ENCODE measurements around the gene FBXL20. TPM values are rescaled to one million over a fixed set of nuclear protein-coding genes. Genes with fewer than 3 reads are reported as not detected.
"Not testable (repeated sequence)": the region's sequence is repeated elsewhere in the genome, so short reads cannot be mapped to it uniquely, and the experiment has no call there.

FBXL20 gene
- polyA plus RNA-seq, 1 donor: 8.8 TPM

GRCh38 chr17:39335704-39336223 lies 65.7 kb downstream of the FBXL20 start:
- peaks cover 5% of the 10 kb centered on the region for H3K36me3 ChIP-seq (ENCODE audit: control insufficient read depth, insufficient read depth, low read length)
- H3K4me3 ChIP-seq (ENCODE audit: low read length): no peak overlapping the region
- peaks cover 15% of the 10 kb centered on the region for H3K9me3 ChIP-seq (ENCODE audit: control insufficient read depth, low read depth, low read length)
- peak in 1 of 2 donors; percentile 26 for DNase-seq
- H3K27ac ChIP-seq (ENCODE audit: low read length): no peak overlapping the region
- WGBS (ENCODE audit: insufficient coverage, low lambda C conversion rate): no CpG with 5 or more reads among the region's 4 CpGs
- peaks cover 5% of the 10 kb centered on the region for H3K4me1 ChIP-seq (ENCODE audit: control insufficient read depth, insufficient read depth, low read length)
- H3K27me3 ChIP-seq (ENCODE audit: control insufficient read depth, insufficient read depth, low read length): no peaks in the 10 kb centered on the region

GRCh38 chr17:39334008-39334744 lies 67.2 kb downstream of the FBXL20 start:
- DNase-seq; H3K4me3 ChIP-seq (ENCODE audit: low read length); H3K27ac ChIP-seq (ENCODE audit: low read length); H3K36me3 ChIP-seq (ENCODE audit: control insufficient read depth, insufficient read depth, low read length); H3K27me3 ChIP-seq (ENCODE audit: control insufficient read depth, insufficient read depth, low read length); H3K4me1 ChIP-seq (ENCODE audit: control insufficient read depth, insufficient read depth, low read length): not testable (repeated sequence)
- 41% methylated on average over 2 of the region's 6 CpGs for WGBS (ENCODE audit: insufficient coverage, low lambda C conversion rate)
- peaks cover 15% of the 10 kb centered on the region for H3K9me3 ChIP-seq (ENCODE audit: control insufficient read depth, low read depth, low read length)

GRCh38 chr17:39332092-39332491 lies 69.3 kb downstream of the FBXL20 start:
- no peak for DNase-seq
- H3K27me3 ChIP-seq (ENCODE audit: control insufficient read depth, insufficient read depth, low read length): no peaks in the 10 kb centered on the region
- H3K4me1 ChIP-seq (ENCODE audit: control insufficient read depth, insufficient read depth, low read length): peaks cover 5% of the 10 kb centered on the region
- 100% methylated on average over 2 of the region's 5 CpGs for WGBS (ENCODE audit: insufficient coverage, low lambda C conversion rate)
- peaks cover 15% of the 10 kb centered on the region for H3K9me3 ChIP-seq (ENCODE audit: control insufficient read depth, low read depth, low read length)
- no peak overlapping the region for H3K27ac ChIP-seq (ENCODE audit: low read length)
- H3K4me3 ChIP-seq (ENCODE audit: low read length): no peak overlapping the region
- H3K36me3 ChIP-seq (ENCODE audit: control insufficient read depth, insufficient read depth, low read length): no peaks in the 10 kb centered on the region

DNA sequence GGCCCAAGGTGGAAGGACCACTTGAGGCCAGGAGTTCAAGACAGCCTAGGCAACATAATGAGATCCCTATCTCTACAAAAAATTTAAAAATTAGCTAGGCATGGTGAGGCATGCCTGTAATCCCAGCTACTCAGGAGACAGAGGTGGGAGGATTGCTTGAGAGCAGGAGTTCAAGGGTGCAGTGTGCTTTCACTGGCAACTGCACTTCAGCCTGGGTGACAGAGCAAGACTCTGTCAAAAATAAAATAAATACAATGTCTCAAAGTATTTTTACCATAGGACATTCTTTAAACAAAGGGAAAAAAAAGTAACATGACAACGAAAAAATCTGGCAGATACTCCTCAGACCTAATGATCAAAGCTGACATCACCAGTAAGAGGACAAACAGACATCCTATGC lies 72.6 kb downstream of the FBXL20 start:
- H3K27me3 ChIP-seq (ENCODE audit: control insufficient read depth, insufficient read depth, low read length): no peaks in the 10 kb centered on the region
- no peaks in the 10 kb centered on the region for H3K4me1 ChIP-seq (ENCODE audit: control insufficient read depth, insufficient read depth, low read length)
- H3K27ac ChIP-seq (ENCODE audit: low read length): no peak overlapping the region
- DNase-seq: no peak
- no peak overlapping the region for H3K4me3 ChIP-seq (ENCODE audit: low read length)
- H3K9me3 ChIP-seq (ENCODE audit: control insufficient read depth, low read depth, low read length): peaks cover 10% of the 10 kb centered on the region
- no peaks in the 10 kb centered on the region for H3K36me3 ChIP-seq (ENCODE audit: control insufficient read depth, insufficient read depth, low read length)
- WGBS (ENCODE audit: insufficient coverage, low lambda C conversion rate): 100% methylated on average over 1 of the region's 1 CpG

- H3K27me3 ChIP-seq (ENCODE audit: control insufficient read depth, insufficient read depth, low read length): no peaks in the 10 kb centered on the region
- H3K36me3 ChIP-seq (ENCODE audit: control insufficient read depth, insufficient read depth, low read length): no peaks in the 10 kb centered on the region
- no CpG with 5 or more reads among the region's 4 CpGs for WGBS (ENCODE audit: insufficient coverage, low lambda C conversion rate)
- no peaks in the 10 kb centered on the region for H3K9me3 ChIP-seq (ENCODE audit: control insufficient read depth, low read depth, low read length)
- no peak overlapping the region for H3K4me3 ChIP-seq (ENCODE audit: low read length)
- no peak overlapping the region for H3K27ac ChIP-seq (ENCODE audit: low read length)
- no peaks in the 10 kb centered on the region for H3K4me1 ChIP-seq (ENCODE audit: control insufficient read depth, insufficient read depth, low read length)
- DNase-seq: no peak
Observed at GRCh38 chr17:39327109-39327508, 74.3 kb downstream of the FBXL20 start.

DNA sequence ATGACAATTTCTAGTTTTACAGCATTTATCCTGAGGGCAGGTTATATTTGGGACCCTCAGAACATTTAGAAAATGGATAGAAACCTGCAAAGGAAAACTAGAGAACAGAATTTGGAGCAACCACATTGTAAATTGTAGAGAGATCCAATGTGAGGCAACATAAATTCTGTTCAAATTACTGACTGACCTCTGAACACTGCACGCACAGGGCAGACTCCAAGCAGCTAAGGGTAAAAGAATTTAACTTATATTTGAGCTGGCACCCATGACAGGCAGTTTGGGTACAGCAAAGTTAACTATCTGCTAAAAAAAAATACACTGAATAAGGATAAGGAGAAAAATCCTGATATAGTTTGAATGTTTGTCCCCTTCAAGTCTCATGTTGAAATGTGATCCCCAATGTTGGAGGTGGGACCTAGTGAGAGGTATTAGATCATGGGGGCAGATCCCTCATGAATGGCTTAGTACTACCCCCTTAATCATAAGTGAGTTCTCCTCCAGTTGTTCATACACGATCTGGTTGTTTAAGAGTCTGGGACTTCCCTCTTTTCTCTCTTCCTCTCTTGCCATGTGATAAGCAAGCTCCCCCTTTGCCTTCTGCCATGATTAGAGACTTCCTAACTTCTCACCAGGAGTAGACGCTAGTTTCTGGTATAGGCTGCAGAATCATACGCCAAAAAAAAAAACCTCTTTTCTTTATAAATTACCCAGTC lies 75.7 kb downstream of the FBXL20 start:
- Histone ChIP-seq H3K4me3 (ENCODE audit: low read length) (no peak overlapping the region), H3K36me3 (ENCODE audit: control insufficient read depth, insufficient read depth, low read length) (no peaks in the 10 kb centered on the region), H3K9me3 (ENCODE audit: control insufficient read depth, low read depth, low read length) (no peaks in the 10 kb centered on the region), H3K27ac (ENCODE audit: low read length) (no peak overlapping the region), H3K27me3 (ENCODE audit: control insufficient read depth, insufficient read depth, low read length) (no peaks in the 10 kb centered on the region), H3K4me1 (ENCODE audit: control insufficient read depth, insufficient read depth, low read length) (no peaks in the 10 kb centered on the region)
- DNase-seq: no peak
- WGBS (ENCODE audit: insufficient coverage, low lambda C conversion rate): 90% methylated on average over 3 of the region's 4 CpGs

- no peaks in the 10 kb centered on the region for H3K27me3 ChIP-seq (ENCODE audit: control insufficient read depth, insufficient read depth, low read length)
- H3K27ac ChIP-seq (ENCODE audit: low read length): no peak overlapping the region
- H3K4me1 ChIP-seq (ENCODE audit: control insufficient read depth, insufficient read depth, low read length): no peaks in the 10 kb centered on the region
- H3K4me3 ChIP-seq (ENCODE audit: low read length): no peak overlapping the region
- H3K36me3 ChIP-seq (ENCODE audit: control insufficient read depth, insufficient read depth, low read length): peaks cover 2% of the 10 kb centered on the region
- DNase-seq: no peak
- no peaks in the 10 kb centered on the region for H3K9me3 ChIP-seq (ENCODE audit: control insufficient read depth, low read depth, low read length)
- WGBS (ENCODE audit: insufficient coverage, low lambda C conversion rate): no CpG with 5 or more reads among the region's 8 CpGs
Observed at GRCh38 chr17:39318636-39319035, 82.8 kb downstream of the FBXL20 start.

GRCh38 chr17:39306509-39307212 lies 94.8 kb downstream of the FBXL20 start:
- 89% methylated on average over 1 of the region's 3 CpGs for WGBS (ENCODE audit: insufficient coverage, low lambda C conversion rate)
- H3K36me3 ChIP-seq (ENCODE audit: control insufficient read depth, insufficient read depth, low read length): peaks cover 6% of the 10 kb centered on the region
- H3K4me3 ChIP-seq (ENCODE audit: low read length): no peak overlapping the region
- no peaks in the 10 kb centered on the region for H3K4me1 ChIP-seq (ENCODE audit: control insufficient read depth, insufficient read depth, low read length)
- no peak overlapping the region for H3K27ac ChIP-seq (ENCODE audit: low read length)
- no peaks in the 10 kb centered on the region for H3K9me3 ChIP-seq (ENCODE audit: control insufficient read depth, low read depth, low read length)
- H3K27me3 ChIP-seq (ENCODE audit: control insufficient read depth, insufficient read depth, low read length): no peaks in the 10 kb centered on the region
- no peak for DNase-seq

- Histone ChIP-seq H3K27ac (ENCODE audit: low read length) (no peak overlapping the region), H3K36me3 (ENCODE audit: control insufficient read depth, insufficient read depth, low read length) (peaks cover 10% of the 10 kb centered on the region), H3K9me3 (ENCODE audit: control insufficient read depth, low read depth, low read length) (no peaks in the 10 kb centered on the region), H3K27me3 (ENCODE audit: control insufficient read depth, insufficient read depth, low read length) (no peaks in the 10 kb centered on the region), H3K4me3 (ENCODE audit: low read length) (no peak overlapping the region), H3K4me1 (ENCODE audit: control insufficient read depth, insufficient read depth, low read length) (no peaks in the 10 kb centered on the region)
- WGBS (ENCODE audit: insufficient coverage, low lambda C conversion rate): 100% methylated on average over 1 of the region's 7 CpGs
- DNase-seq: no peak
Observed at GRCh38 chr17:39305978-39306377, 95.4 kb downstream of the FBXL20 start.

DNA sequence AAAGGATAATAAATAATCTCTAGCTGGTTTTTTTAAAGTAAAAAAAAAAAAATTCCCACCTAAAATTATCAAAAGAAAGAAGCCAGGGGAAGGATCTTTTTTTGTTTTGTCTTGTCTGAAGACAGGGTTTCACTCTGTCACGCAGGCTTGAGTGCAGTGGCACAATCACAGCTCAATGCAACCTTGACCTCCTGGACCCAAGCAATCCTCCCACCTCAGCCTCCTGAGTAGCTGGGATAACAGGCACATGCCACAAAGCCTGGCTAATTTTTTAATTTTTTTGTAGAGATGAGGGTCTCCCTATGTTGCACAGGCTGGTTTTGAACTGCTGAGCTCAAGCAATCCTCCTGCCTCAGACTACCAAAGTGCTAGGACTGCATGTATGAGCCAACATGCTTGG lies 97.2 kb downstream of the FBXL20 start:
- H3K36me3 ChIP-seq (ENCODE audit: control insufficient read depth, insufficient read depth, low read length): peaks cover 21% of the 10 kb centered on the region
- no peak overlapping the region for H3K4me3 ChIP-seq (ENCODE audit: low read length)
- no peak overlapping the region for H3K27ac ChIP-seq (ENCODE audit: low read length)
- H3K4me1 ChIP-seq (ENCODE audit: control insufficient read depth, insufficient read depth, low read length): no peaks in the 10 kb centered on the region
- no peaks in the 10 kb centered on the region for H3K9me3 ChIP-seq (ENCODE audit: control insufficient read depth, low read depth, low read length)
- no peaks in the 10 kb centered on the region for H3K27me3 ChIP-seq (ENCODE audit: control insufficient read depth, insufficient read depth, low read length)
- no CpG with 5 or more reads among the region's 1 CpG for whole genome bisulfite sequencing (ENCODE audit: insufficient coverage, low lambda C conversion rate)
- DNase-seq: no peak
